ENCODE measurements around the gene UBXN10. TPM values are rescaled to one million over a fixed set of nuclear protein-coding genes. Genes with fewer than 3 reads are reported as not detected.

Gene UBXN10
- total RNA-seq, 1 experiment from 2014 or later: 0.05 TPM

DNA sequence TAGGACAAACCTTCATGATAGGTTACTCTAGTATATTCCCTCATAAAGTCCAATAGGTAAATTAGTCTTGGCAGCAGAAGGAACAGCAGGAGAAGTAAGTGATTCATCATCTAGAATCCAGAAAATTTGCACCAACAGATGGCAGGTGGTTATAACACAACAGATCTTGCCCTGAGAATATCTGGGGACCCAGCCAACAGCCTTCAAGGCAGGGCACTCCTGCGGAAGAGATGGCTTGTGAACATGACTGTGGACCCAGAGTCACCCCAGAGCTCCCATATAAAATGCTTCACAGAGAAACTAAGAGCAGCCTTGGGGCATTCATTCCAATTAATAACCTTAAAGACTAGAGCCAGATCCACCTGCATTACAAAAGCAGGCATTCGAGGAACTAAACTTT lies 8.3 kb downstream of the UBXN10 start:
- no peaks in the 10 kb centered on the region for H3K4me1 ChIP-seq (ENCODE audit: control insufficient read depth, insufficient read depth, low read length)
- intact Hi-C loops (cut with micrococcal nuclease; ENCODE audit: unreplicated experiment) (loop anchor here (2.0 kb wide), 1 partner anchor 93 kb away; no protein-coding TSS in a partner anchor), in situ Hi-C loops (cut with HindIII; ENCODE audit: low pct_unique_long_range_greater_than_20kb, low sequenced_read_pairs) (no loop called here)
- no peaks in the 10 kb centered on the region for H3K36me3 ChIP-seq (ENCODE audit: control insufficient read depth, insufficient read depth, low read length)
- BruUV-seq (replicated peaks): no TSS peak
- ATAC-seq (no peak), DNase-seq (ENCODE audit: low read depth, low spot score) (no peak)
- H3K27me3 ChIP-seq (ENCODE audit: control insufficient read depth, insufficient read depth, low read length): peaks cover 24% of the 10 kb centered on the region
- no peak overlapping the region for H3K4me3 ChIP-seq (ENCODE audit: low read depth in 2 of 2, low read length in 2 of 2)
- ChIA-PET CTCF (interaction anchor here (0.6 kb wide), 1 partner anchor 14 kb away, joined by 3 read pairs; no protein-coding TSS in a partner anchor), POLR2A (no interaction called here)
- TF ChIP-seq POLR2AphosphoS5 (IDR thresholded peaks at IDR 0.05; ENCODE audit: low read depth, low read length) (no peak), SIN3A (IDR thresholded peaks at IDR 0.05; ENCODE audit: borderline replicate concordance, insufficient read depth, low read depth, low read length) (no peak), TCF7L2 (IDR thresholded peaks at IDR 0.05; ENCODE audit: low read depth, low read length) (no peak)
- TF ChIP-seq, protein P1, sequence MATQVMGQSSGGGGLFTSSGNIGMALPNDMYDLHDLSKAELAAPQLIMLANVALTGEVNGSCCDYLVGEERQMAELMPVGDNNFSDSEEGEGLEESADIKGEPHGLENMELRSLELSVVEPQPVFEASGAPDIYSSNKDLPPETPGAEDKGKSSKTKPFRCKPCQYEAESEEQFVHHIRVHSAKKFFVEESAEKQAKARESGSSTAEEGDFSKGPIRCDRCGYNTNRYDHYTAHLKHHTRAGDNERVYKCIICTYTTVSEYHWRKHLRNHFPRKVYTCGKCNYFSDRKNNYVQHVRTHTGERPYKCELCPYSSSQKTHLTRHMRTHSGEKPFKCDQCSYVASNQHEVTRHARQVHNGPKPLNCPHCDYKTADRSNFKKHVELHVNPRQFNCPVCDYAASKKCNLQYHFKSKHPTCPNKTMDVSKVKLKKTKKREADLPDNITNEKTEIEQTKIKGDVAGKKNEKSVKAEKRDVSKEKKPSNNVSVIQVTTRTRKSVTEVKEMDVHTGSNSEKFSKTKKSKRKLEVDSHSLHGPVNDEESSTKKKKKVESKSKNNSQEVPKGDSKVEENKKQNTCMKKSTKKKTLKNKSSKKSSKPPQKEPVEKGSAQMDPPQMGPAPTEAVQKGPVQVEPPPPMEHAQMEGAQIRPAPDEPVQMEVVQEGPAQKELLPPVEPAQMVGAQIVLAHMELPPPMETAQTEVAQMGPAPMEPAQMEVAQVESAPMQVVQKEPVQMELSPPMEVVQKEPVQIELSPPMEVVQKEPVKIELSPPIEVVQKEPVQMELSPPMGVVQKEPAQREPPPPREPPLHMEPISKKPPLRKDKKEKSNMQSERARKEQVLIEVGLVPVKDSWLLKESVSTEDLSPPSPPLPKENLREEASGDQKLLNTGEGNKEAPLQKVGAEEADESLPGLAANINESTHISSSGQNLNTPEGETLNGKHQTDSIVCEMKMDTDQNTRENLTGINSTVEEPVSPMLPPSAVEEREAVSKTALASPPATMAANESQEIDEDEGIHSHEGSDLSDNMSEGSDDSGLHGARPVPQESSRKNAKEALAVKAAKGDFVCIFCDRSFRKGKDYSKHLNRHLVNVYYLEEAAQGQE (IDR thresholded peaks at IDR 0.05; ENCODE audit: insufficient read depth in 1 of 2, low read depth in 2 of 2, low read length in 1 of 2): no peak
- TF ChIP-seq, protein P2, sequence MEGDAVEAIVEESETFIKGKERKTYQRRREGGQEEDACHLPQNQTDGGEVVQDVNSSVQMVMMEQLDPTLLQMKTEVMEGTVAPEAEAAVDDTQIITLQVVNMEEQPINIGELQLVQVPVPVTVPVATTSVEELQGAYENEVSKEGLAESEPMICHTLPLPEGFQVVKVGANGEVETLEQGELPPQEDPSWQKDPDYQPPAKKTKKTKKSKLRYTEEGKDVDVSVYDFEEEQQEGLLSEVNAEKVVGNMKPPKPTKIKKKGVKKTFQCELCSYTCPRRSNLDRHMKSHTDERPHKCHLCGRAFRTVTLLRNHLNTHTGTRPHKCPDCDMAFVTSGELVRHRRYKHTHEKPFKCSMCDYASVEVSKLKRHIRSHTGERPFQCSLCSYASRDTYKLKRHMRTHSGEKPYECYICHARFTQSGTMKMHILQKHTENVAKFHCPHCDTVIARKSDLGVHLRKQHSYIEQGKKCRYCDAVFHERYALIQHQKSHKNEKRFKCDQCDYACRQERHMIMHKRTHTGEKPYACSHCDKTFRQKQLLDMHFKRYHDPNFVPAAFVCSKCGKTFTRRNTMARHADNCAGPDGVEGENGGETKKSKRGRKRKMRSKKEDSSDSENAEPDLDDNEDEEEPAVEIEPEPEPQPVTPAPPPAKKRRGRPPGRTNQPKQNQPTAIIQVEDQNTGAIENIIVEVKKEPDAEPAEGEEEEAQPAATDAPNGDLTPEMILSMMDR (IDR thresholded peaks at IDR 0.05): no peak
- no peak overlapping the region for H3K27ac ChIP-seq (ENCODE audit: low read length)
- H3K9me3 ChIP-seq (ENCODE audit: control insufficient read depth, insufficient read depth, low read depth, low read length): no peaks in the 10 kb centered on the region

GRCh38 chr1:20194757-20195461 lies 9.0 kb downstream of the UBXN10 start:
- Histone ChIP-seq H3K36me3 (ENCODE audit: control insufficient read depth, insufficient read depth, low read length) (no peaks in the 10 kb centered on the region), H3K4me1 (ENCODE audit: control insufficient read depth, insufficient read depth, low read length) (no peaks in the 10 kb centered on the region), H3K4me3 (ENCODE audit: low read depth in 2 of 2, low read length in 2 of 2) (no peak overlapping the region), H3K9me3 (ENCODE audit: control insufficient read depth, insufficient read depth, low read depth, low read length) (no peaks in the 10 kb centered on the region), H3K27ac (ENCODE audit: low read length) (no peak overlapping the region), H3K27me3 (ENCODE audit: control insufficient read depth, insufficient read depth, low read length) (peaks cover 20% of the 10 kb centered on the region)
- ATAC-seq (peak; percentile 79), DNase-seq (ENCODE audit: low read depth, low spot score) (peak; percentile 35)
- no TSS peak for BruUV-seq (replicated peaks)
- TF ChIP-seq, protein P2 (IDR thresholded peaks at IDR 0.05): peak; percentile 92
- no peak for TF ChIP-seq SIN3A (IDR thresholded peaks at IDR 0.05; ENCODE audit: borderline replicate concordance, insufficient read depth, low read depth, low read length)
- TF ChIP-seq, protein P1 (IDR thresholded peaks at IDR 0.05; ENCODE audit: insufficient read depth in 1 of 2, low read depth in 2 of 2, low read length in 1 of 2): no peak
- in situ Hi-C loops (cut with HindIII; ENCODE audit: low pct_unique_long_range_greater_than_20kb, low sequenced_read_pairs): no loop called here
- ChIA-PET CTCF (interaction anchor here (1.0 kb wide), 1 partner anchor 29 kb away, joined by 5 read pairs; no protein-coding TSS in a partner anchor), POLR2A (no interaction called here)
- intact Hi-C loops (cut with micrococcal nuclease; ENCODE audit: unreplicated experiment): loop anchor here (2.0 to 5.0 kb wide), 2 partner anchors 94 to 278 kb away; no protein-coding TSS in a partner anchor
